Tibial nerve (tissue), 3 donors: Measurements from ENCODE around the gene FLRT2.

Experiments
- POLR2A ChIP-seq, 2 donors: fragments of 450-650 bp; IDR thresholded peaks; one replicate each; pipeline ENCODE4 v1.6.1; 2017; ENCODE audit warnings: antibody characterized with exemption in 2 of 2, mild to moderate bottlenecking in 2 of 2, moderate library complexity in 2 of 2
- TF ChIP-seq, protein P1 (sequence below), 5 experiments: fragments of 200-600 bp in 3 of 5; fragments of 450-650 bp in 2 of 5; sonication (generic) in 3 of 5; IDR thresholded peaks; one replicate each; pipeline ENCODE4 v1.5.1; 2016 to 2019; ENCODE audit warnings: antibody characterized with exemption in 5 of 5, mild to moderate bottlenecking in 3 of 5, moderate library complexity in 2 of 5

DNA sequence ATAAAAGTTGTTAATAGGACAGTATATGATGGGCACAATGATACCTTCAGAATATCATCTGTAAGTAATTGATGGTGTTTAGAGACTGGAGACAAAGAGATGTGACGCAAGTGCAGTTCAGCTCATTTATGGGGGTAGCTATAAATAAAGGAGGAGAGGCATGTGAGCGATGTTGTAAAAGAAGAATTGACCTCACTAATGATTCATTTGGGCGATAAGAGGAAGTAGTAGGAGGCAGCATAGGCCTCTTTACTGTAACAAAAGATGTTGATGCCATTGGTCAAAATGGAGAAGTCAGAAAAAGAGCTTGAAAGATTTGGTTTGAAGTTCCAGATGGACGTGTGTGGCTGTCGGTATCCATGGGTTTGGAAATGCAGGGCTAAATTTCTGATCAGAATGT lies 70.0 kb downstream of the FLRT2 start:
- TF ChIP-seq, protein P1, sequence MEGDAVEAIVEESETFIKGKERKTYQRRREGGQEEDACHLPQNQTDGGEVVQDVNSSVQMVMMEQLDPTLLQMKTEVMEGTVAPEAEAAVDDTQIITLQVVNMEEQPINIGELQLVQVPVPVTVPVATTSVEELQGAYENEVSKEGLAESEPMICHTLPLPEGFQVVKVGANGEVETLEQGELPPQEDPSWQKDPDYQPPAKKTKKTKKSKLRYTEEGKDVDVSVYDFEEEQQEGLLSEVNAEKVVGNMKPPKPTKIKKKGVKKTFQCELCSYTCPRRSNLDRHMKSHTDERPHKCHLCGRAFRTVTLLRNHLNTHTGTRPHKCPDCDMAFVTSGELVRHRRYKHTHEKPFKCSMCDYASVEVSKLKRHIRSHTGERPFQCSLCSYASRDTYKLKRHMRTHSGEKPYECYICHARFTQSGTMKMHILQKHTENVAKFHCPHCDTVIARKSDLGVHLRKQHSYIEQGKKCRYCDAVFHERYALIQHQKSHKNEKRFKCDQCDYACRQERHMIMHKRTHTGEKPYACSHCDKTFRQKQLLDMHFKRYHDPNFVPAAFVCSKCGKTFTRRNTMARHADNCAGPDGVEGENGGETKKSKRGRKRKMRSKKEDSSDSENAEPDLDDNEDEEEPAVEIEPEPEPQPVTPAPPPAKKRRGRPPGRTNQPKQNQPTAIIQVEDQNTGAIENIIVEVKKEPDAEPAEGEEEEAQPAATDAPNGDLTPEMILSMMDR (IDR thresholded peaks at IDR 0.05) = no peak
- no peak for TF ChIP-seq POLR2A (IDR thresholded peaks at IDR 0.05)
